GM19043 (cell line): ENCODE data around the gene SEC62.

Experiments
- ATAC-seq: cut with Tn5 transposase; IDR thresholded peaks from one replicate; pipeline ENCODE4 v1.9.1; 2021; ENCODE audit warnings: low read depth; ENCODE audit not compliant: unreplicated experiment

Gene SEC62, protein sequence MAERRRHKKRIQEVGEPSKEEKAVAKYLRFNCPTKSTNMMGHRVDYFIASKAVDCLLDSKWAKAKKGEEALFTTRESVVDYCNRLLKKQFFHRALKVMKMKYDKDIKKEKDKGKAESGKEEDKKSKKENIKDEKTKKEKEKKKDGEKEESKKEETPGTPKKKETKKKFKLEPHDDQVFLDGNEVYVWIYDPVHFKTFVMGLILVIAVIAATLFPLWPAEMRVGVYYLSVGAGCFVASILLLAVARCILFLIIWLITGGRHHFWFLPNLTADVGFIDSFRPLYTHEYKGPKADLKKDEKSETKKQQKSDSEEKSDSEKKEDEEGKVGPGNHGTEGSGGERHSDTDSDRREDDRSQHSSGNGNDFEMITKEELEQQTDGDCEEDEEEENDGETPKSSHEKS

GRCh38 chr3:169966428-169966950 lies at the start of gene SEC62:
Gene SEC62 (plus strand): TSS chr3:169966807. CDS start chr3:169966823, 16 bp downstream.
- ATAC-seq: peak; percentile 92

GRCh38 chr3:169923189-169923588 lies 43.4 kb upstream of the SEC62 start:
- no peak for ATAC-seq

- ATAC-seq: no peak
Observed at GRCh38 chr3:169923831-169924230, 42.8 kb upstream of the SEC62 start.

DNA sequence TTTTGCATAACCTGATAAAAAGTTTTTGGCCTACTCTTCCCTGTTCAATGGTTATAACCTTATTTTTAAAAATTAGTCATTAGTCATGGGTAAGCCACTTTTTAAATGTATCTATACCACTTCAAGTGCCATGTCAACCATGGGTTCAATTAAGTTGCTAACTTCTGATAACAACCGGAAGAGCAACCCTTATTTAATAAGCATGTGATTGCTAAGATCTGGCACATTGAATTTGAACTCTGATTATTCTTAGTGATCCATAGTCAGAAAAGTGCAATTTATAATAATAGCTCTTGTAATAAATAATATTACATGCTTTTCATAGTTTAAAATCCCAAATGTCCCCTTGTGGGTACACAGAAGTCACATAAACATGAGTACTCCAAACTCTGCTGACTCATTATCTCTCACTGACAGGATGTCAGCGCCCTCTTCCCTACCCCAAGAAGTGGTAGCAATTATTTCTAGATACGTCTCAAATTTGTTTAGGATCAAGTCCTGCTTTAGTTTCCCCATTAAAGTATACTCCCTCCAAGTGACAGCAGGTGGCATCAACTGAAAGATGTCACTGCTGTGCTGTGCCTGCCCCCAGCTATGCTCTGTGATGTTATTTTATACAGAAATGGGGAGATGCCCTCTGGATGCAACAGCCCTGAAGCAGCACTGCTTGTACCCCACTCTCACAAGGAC lies 36.6 kb upstream of the SEC62 start:
- ATAC-seq: peak; percentile 27

DNA sequence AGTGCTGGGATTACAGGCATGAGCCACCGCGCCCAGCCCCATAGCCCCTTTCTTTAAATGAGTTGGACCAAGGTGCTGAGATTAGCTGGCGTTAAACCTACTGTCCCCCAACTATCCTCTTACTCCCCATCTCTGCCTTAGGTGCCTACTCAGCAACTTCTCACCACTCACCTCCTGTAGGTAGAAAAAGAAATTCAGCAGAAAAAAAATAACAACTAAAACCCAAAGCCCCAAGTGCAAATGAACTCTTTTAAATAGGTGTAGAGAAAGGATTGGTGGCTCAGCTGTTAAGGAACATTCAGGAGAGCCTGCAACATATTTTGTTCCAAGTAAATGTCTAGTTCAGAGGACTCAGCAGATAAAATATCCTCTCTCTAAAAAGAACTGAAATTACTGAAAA lies 35.8 kb upstream of the SEC62 start:
- ATAC-seq: no peak

DNA sequence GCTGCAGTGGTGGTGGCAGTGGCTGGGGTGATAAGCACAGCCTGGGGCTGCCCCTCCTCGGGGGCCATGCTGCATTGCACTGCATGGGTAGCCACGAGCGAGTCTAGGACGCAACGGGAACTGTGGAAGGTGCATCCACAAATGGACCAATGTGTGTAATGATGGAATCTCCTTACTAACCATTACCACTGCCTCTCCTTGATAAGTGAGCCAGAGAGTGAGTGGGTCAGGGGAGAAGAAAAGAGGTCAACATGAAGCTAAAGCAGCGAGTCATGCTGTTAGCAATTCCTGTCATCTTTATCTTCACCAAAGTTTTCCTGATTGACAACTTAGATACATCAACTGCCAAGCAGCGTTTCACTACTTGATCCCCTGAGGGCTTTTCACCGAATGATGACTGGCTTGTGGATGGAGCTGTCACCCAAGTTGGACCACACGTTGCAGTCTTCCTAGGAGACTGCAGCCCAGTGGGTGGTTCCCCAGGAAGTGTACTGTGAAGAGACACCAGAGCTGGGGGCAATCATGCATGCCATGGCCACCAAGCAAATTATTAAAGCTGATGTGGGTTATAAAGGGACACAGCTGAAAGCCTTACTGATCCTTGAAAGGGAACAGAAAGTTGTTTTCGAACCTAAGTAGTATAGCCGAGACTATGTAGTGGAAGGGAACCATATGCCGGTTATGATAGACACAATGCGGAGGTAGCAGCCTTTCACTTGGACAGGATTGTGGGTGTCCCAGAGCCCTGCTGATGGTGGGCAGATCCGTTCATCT lies 34.7 kb upstream of the SEC62 start:
- peak; percentile 88 for ATAC-seq

- ATAC-seq: no peak
Observed at GRCh38 chr3:169939320-169939719, 27.3 kb upstream of the SEC62 start.

DNA sequence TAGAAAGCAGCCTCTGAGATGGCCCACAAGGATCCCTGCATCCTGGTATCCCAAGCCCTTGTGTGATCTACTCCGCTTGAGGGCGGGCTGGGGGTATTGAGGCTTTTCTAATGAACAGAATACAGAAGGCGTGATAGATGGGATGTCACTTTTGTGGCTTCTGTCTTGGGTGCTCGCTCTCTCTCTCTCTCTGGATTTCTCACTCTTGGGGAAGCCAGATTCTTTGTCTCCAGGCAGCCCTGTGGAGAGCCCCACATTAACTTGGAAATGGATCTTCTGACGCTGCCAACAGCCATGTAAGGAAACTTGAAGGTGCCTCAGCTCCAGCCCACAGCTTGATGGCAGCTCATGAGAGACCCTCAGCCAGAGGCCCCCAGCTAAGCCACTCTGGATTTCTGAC lies 26.9 kb upstream of the SEC62 start:
- no peak for ATAC-seq

DNA sequence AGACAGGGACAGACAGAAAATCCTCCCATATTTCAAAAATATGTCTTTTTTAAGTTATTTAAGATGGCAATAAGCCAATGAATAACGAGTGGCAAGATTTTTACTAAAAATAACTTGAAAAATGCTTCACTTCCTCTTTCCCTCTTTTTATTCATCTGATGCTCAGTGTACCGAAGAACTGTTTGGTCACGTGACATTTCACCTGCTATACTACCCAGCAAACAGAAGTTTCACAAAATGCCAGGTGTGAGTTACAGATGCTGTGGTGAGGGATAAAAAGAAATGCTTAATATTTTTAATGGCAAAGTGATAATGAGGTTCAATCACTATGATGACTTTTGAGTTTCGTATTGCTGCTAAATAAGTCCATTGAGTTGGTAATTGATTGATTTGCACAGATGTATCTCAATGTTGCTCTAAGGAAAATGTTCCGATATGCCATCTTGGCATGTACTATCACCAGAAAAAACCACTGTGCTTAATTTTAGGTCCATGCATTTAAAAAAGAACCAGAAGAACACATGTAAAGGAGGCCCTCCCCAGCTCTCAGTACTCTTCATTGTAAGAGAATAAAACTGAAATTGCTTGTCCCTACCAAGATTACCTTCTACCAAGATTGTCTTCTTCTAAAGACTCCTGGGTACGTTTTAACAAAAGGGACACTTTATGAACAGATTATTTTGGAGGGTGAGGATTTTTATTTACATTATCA lies 26.0 kb upstream of the SEC62 start:
- peak; percentile 66 for ATAC-seq

GRCh38 chr3:169945313-169945712 lies 21.3 kb upstream of the SEC62 start:
- ATAC-seq: peak; percentile 82

- ATAC-seq: no peak
Observed at GRCh38 chr3:169946336-169946735, 20.3 kb upstream of the SEC62 start.

GRCh38 chr3:169948559-169949448 lies 17.8 kb upstream of the SEC62 start:
- no peak for ATAC-seq

DNA sequence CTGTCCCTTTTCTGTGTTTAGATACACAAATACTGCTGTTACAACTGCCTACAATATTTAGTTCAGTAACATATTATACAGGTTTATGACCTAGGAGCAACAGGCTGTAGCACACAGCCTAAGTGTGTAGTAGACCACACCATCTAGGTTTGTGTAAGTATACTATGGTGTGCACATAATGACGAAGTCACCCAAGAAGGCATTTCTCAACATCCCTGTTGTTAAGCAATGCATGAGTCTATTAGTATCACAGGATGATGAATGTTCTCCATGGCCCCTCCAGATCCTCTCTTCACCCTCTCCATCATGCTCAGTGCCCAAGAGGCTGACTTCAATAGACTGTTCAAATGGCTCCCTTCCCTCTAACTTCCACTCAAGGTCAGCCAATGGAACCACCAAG lies 14.6 kb upstream of the SEC62 start:
- ATAC-seq: no peak

DNA sequence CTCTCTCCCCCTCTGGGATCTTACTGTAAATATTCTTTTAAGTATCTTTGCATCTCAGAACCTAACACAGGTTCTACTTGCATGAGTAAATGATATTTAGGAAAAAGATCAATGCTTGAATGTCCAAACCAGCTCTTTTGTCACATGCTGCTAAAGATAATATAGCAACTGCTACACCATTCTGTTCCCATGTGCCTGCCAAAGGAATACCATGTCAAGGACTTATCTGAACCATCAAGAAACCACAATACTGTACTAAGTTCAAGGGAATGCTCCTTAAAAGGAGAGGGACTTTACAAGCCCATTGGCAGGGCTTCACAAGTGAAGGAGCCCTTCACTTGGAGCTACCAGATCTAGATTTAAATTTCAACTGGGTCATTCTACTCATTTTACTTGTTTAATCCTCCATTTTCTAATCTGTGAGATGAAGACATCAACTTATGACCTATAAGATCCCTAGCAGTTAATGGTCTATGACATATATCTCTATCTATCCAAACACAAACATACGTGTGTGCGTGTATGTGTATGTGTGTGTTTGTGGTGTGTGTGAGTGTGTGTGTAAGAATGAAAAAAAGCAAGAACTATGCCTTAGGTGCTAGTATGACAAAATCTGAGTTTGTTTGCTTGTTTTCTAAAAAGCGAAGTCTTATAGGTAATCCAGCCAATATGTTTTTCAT lies 13.0 kb upstream of the SEC62 start:
- ATAC-seq: peak; percentile 16

DNA sequence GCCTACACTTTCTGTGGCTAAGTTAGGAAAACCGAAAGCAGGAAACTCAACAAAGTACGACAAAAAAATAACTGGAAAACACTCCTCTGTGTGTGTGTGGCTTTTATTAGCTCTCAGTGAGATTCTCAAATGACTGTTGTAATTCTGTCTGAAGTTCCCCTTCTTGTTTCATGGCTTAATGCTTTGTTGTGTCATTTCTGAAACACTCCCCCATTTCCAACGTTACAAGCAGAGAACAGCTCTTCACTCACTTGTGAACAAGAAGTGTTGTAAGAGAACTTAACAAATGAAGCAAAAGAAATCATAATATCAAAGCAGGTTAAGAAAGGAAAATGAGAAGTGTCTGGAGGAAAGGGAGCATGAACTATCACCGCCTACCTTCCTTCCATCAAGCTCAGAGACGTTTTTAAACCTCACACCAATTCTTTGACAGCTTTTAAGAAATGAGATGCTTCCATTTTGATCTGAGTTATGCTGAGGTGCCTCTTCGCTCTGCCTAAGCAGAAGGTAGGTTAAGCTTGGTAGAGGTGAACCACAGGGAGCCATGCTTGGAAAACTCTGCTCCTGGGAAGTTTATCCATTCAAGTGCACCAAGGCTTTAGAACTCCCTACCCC lies 12.4 kb upstream of the SEC62 start:
- peak; percentile 73 for ATAC-seq

- no peak for ATAC-seq
Observed at GRCh38 chr3:169955406-169955805, 11.2 kb upstream of the SEC62 start.

- no peak for ATAC-seq
Observed at GRCh38 chr3:169964176-169964575, 2.4 kb upstream of the SEC62 start.
